ENCODE results near the gene PLXNA4.

GRCh38 chr7:132500727-132501440 lies 75.4 kb downstream of the PLXNA4 start:
- peak; percentile 21 for TF ChIP-seq CTCF (IDR thresholded peaks at IDR 0.05; ENCODE audit: insufficient read depth, low read depth, low read length)
- no peak for TF ChIP-seq EZH2 (IDR thresholded peaks at IDR 0.05; ENCODE audit: insufficient read depth, low read length)

Measured in astrocyte (in vitro differentiated cells and primary cell).